ENCODE measurements around the gene HEG1.
A peak's percentile ranks its signal among the peaks of the same experiment; 100 is the strongest.

HEG1 gene

GRCh38 chr3:125059488-125060245 is 3.9 kb upstream of the HEG1 start:
- H3K4me1 Mint-ChIP-seq: peaks cover 12% of the 10 kb centered on the region
- no peaks in the 10 kb centered on the region for H3K9me3 Mint-ChIP-seq
- H3K27me3 Mint-ChIP-seq: peaks cover 73% of the 10 kb centered on the region
- H3K4me3 Mint-ChIP-seq: no peak overlapping the region
- no peak overlapping the region for H3K27ac Mint-ChIP-seq
- DNase-seq: no peak
- CTCF ChIA-PET: no interaction called here
- peaks cover 3% of the 10 kb centered on the region for H3K36me3 Mint-ChIP-seq

- Mint-ChIP-seq H3K4me1 (peaks cover 19% of the 10 kb centered on the region), H3K27ac (no peak overlapping the region), H3K36me3 (peaks cover 9% of the 10 kb centered on the region), H3K4me3 (no peak overlapping the region), H3K9me3 (no peaks in the 10 kb centered on the region), H3K27me3 (peaks cover 67% of the 10 kb centered on the region)
- DNase-seq: no peak
- CTCF ChIA-PET: no interaction called here
Observed at GRCh38 chr3:125058959-125059358, 3.2 kb upstream of the HEG1 start.

DNA sequence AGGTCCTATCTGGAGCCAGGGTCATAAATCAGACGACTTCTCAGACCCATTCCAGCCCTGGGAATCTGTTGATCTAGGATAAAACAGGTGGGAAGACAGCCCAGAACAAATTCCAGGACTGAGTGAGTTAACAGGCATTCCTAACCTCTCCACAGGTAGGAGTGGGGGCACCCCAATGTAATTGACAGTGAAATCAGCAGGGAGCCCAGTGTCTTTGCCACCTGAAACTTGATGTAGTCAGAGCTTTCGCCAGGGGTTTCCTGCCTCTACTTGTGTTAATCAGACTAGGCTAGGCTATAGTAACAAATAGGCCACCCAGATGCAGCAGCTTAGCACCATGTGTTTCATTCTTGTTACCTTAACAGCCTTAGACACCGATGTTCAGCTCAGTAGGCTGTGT is 2.7 kb upstream of the HEG1 start:
- H3K36me3 Mint-ChIP-seq: peaks cover 12% of the 10 kb centered on the region
- H3K27me3 Mint-ChIP-seq: peaks cover 63% of the 10 kb centered on the region
- H3K9me3 Mint-ChIP-seq: no peaks in the 10 kb centered on the region
- H3K4me3 Mint-ChIP-seq: no peak overlapping the region
- peaks cover 23% of the 10 kb centered on the region for H3K4me1 Mint-ChIP-seq
- DNase-seq: no peak
- CTCF ChIA-PET: no interaction called here
- no peak overlapping the region for H3K27ac Mint-ChIP-seq

- Mint-ChIP-seq H3K4me1 (peaks cover 35% of the 10 kb centered on the region), H3K9me3 (no peaks in the 10 kb centered on the region), H3K27ac (no peak overlapping the region), H3K4me3 (peak overlapping the region; percentile 6), H3K36me3 (peaks cover 14% of the 10 kb centered on the region), H3K27me3 (peaks cover 51% of the 10 kb centered on the region)
- no peak for DNase-seq
- CTCF ChIA-PET: no interaction called here
Observed at GRCh38 chr3:125057186-125057850, 1.5 kb upstream of the HEG1 start.

DNA sequence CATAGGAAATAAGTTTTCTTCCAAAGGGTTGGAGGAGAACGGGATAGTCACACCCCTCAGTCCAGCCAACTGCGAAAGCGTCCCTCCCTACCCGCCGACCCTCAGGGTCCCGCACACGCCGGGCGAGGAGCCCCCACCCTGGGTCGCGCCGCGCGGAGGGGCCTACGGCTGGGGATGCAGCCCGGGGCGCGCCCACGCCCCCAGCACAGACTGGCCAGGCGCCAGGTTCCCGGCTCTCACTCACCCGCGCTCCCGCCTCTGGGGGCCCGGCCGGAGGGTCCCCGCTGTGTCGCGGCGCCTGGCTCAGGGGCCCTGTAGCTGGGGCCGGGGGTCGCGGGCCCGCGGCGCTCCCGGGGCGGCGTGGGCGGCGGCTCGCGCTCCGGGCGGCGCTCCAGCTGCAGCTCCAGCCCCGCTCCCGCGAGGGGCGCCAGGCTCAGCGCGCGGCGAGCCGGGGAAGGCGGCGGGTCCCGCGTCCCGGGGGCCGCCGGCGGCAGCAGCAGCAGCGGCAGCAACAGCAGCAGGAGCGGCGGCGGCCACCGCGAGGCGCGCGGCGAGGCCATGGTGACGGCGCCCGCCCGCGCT is 375 bp downstream of the HEG1 start:
- Mint-ChIP-seq H3K4me1 (peaks cover 54% of the 10 kb centered on the region), H3K4me3 (peak overlapping the region; percentile 97), H3K27ac (peak overlapping the region; percentile 93), H3K36me3 (peaks cover 19% of the 10 kb centered on the region), H3K9me3 (no peaks in the 10 kb centered on the region), H3K27me3 (peaks cover 35% of the 10 kb centered on the region)
- DNase-seq: peak; percentile 35
- CTCF ChIA-PET: no interaction called here

DNA sequence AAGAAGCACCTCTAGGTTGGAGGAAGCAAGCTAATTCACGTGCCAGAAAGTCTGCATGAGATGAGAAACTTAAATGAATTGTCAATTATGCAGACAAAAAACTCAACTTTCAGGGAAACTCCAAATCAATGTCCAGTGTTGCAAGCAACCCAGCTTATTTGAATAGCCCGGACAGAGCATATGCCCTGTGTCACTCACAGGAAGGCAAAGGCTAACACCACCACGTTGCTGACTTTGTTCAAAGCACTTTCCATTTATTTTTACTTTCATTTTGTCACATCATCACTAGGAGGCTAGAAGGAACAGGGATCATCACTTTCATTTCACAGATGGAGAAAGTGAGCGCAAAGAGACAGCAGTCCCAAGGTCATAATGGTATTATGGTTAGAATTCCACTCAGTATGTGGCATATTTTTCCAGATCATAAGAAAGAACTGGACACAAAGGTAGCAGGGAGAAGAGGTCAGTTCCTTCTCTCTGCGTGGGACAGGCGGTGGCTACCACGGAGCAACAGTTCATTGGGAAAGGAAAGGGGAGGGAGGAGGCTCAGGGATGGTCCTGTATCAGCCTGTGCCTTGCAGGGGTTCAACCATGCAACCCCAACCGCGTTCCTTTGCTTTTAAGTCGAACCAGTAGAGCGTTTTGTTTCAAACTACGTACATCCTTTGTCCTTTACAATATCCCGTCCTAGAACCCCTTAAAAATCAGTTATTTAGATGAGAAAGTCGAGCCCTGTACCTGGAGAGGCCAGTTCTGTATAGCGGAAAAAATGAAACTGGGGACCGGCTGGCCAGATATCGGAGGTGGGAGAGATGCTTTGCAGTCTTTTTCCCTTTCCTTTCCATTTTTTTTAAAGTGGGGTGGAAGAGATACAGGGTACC is 1.1 kb downstream of the HEG1 start:
- CTCF ChIA-PET: interaction anchor here (1.1 kb wide), 1 partner anchor 87 kb away, joined by 3 read pairs; no protein-coding TSS in a partner anchor
- H3K36me3 Mint-ChIP-seq: peaks cover 22% of the 10 kb centered on the region
- H3K27ac Mint-ChIP-seq: peak overlapping the region; percentile 93
- peak overlapping the region; percentile 97 for H3K4me3 Mint-ChIP-seq
- no peaks in the 10 kb centered on the region for H3K9me3 Mint-ChIP-seq
- H3K4me1 Mint-ChIP-seq: peaks cover 57% of the 10 kb centered on the region
- DNase-seq: peak; percentile 43
- peaks cover 33% of the 10 kb centered on the region for H3K27me3 Mint-ChIP-seq

DNA sequence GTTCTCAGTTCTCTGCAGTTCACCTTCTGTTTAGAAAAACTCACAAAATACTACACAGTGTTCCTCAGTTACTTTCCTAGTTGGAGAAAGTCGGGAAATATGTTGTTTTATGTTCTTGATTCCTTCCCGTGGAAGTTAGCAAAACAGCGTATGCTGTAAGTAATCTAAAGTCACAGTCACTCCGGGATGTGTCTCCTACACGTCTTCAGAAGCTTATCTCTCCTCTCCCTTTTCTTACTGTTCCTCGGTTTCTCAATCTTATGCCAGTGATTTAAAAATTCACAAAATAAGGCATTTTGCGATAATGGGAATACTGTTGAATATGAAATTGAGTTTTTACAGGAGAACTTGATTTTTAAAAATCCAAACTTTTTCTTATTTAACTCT is 1.7 kb downstream of the HEG1 start:
- no peak for DNase-seq
- Mint-ChIP-seq H3K4me3 (peak overlapping the region; percentile 97), H3K27me3 (peaks cover 31% of the 10 kb centered on the region), H3K36me3 (peaks cover 28% of the 10 kb centered on the region), H3K27ac (peak overlapping the region; percentile 93), H3K9me3 (no peaks in the 10 kb centered on the region), H3K4me1 (peaks cover 62% of the 10 kb centered on the region)
- CTCF ChIA-PET: interaction anchor here (1.1 kb wide), 1 partner anchor 87 kb away, joined by 3 read pairs; no protein-coding TSS in a partner anchor

GRCh38 chr3:125053304-125053699 is 2.5 kb downstream of the HEG1 start:
- Mint-ChIP-seq H3K4me3 (peak overlapping the region; percentile 97), H3K9me3 (no peaks in the 10 kb centered on the region), H3K27me3 (peaks cover 27% of the 10 kb centered on the region), H3K36me3 (peaks cover 34% of the 10 kb centered on the region), H3K27ac (peak overlapping the region; percentile 85), H3K4me1 (peaks cover 67% of the 10 kb centered on the region)
- CTCF ChIA-PET: interaction anchor here (1.0 to 1.4 kb wide), 4 partner anchors 58 to 532 kb away, joined by 3 to 5 read pairs (median 3); no protein-coding TSS in a partner anchor
- no peak for DNase-seq

DNA sequence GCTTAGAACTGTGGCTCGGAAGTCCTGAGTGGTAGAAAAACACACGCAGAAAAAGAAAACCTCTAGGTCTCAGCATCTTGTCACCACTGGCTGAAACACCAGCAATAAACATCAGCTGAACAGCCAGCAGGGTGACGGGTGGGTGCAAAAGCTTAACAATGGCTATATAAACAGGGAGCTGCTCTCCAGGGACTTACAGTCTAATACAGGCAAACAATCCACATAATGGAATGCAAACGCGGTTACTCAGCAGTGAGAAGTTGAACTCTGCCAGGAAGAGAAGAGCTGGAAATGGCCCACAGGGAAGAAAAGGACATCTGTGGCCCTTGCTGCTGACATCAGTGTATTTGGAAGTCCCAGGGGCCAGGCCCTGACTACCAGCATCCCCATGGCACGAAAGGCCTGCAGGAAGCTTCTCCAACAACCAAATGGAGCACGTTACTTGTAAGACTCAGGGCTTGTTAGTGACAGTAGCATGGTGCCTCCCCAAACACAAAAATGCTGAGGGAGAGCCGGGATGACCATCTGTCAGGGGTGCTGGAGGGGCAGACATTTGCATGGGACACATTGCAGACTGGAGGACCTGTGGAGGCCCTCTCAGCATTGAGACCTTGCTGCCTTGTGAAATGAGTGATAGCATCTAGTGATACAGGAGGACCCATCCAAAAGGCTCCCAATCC is 3.0 kb downstream of the HEG1 start:
- Mint-ChIP-seq H3K4me3 (peak overlapping the region; percentile 97), H3K4me1 (peaks cover 68% of the 10 kb centered on the region), H3K36me3 (peaks cover 37% of the 10 kb centered on the region), H3K9me3 (no peaks in the 10 kb centered on the region), H3K27ac (peak overlapping the region; percentile 85), H3K27me3 (peaks cover 24% of the 10 kb centered on the region)
- no peak for DNase-seq
- CTCF ChIA-PET: interaction anchor here (1.0 to 1.4 kb wide), 3 partner anchors 58 to 533 kb away, joined by 3 to 5 read pairs (median 3); no protein-coding TSS in a partner anchor

DNA sequence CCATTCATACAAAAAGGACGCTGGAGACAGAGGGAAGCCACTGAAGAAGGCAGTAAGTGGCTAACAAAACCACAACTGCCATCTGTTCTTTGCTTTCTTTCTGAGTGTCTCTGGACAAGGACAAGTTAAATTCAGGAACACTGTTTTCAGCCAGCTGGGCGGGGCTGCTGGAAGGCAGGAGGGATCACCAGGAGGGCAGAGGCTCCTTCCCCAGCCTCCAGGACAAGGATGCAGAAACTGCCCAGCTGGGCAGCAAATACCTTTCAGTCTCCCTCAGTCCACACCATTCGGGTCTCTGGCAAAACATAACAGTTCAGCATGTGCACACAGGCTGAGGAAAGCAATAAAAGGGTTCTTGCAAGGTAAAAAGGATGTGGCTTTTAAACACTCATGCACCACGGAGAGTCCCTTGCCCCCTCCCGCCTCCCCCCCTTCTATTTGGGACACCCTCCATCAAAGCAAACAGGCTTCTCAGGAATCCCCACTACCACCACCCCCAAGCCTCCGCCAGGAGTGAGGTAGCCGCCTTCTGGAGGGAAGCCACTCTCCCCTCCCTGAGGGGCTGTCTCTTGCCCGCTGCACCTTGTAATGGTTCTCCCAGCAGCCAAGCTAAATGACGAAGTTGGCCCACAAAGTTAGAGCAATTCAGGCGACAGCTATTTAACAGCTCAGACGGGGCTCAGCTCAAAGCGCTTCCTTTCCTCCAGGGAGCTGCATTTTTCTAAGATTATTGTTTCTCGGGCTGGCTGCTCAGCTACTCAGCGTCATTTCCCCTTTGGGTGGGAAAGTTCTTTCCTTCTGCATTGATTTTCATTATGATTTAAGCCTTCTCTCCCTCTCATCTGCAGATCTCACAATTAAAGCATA is 3.8 kb downstream of the HEG1 start:
- peaks cover 16% of the 10 kb centered on the region for H3K27me3 Mint-ChIP-seq
- H3K9me3 Mint-ChIP-seq: no peaks in the 10 kb centered on the region
- CTCF ChIA-PET: interaction anchor here (1.0 to 1.4 kb wide), 3 partner anchors 57 to 534 kb away, joined by 3 to 5 read pairs (median 3); no protein-coding TSS in a partner anchor
- DNase-seq: peak; percentile 80
- H3K4me3 Mint-ChIP-seq: peak overlapping the region; percentile 97
- H3K4me1 Mint-ChIP-seq: peaks cover 65% of the 10 kb centered on the region
- peaks cover 39% of the 10 kb centered on the region for H3K36me3 Mint-ChIP-seq
- peak overlapping the region; percentile 85 for H3K27ac Mint-ChIP-seq

GRCh38 chr3:125051205-125051604 is 4.6 kb downstream of the HEG1 start:
- Mint-ChIP-seq H3K36me3 (peaks cover 39% of the 10 kb centered on the region), H3K4me1 (peaks cover 60% of the 10 kb centered on the region), H3K4me3 (peak overlapping the region; percentile 97), H3K27ac (peak overlapping the region; percentile 85), H3K9me3 (no peaks in the 10 kb centered on the region), H3K27me3 (peaks cover 12% of the 10 kb centered on the region)
- DNase-seq: no peak
- CTCF ChIA-PET: no interaction called here

DNA sequence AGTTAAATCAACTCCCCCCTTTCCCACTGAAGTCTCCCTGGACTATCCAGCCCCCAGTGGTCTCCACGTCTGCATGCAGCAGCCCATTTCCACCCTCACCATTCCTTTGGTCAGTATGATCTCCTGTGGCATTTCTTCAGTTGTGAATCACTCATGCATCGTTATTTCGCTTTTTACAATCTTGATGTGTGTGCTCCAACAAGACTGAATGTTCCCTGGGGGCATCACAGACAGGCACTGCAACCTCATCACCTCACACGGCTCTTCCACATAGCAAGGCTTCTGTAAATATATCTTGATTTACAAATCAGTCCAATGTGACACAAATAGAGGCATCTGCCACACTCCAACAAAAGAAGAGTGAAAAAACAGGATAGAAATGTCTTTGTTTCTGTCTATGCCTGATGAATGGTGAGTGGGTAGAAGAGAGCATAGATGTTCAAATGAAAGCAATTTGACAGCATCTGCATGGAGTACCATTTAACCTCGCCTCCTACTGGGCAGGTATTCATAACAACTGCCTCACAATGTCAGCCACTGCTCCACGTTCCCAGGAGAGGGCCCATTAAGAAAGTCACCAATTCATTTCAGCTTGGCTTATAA is 5.2 kb downstream of the HEG1 start:
- peaks cover 11% of the 10 kb centered on the region for H3K27me3 Mint-ChIP-seq
- DNase-seq: no peak
- peaks cover 39% of the 10 kb centered on the region for H3K36me3 Mint-ChIP-seq
- no peaks in the 10 kb centered on the region for H3K9me3 Mint-ChIP-seq
- peaks cover 59% of the 10 kb centered on the region for H3K4me1 Mint-ChIP-seq
- no peak overlapping the region for H3K4me3 Mint-ChIP-seq
- CTCF ChIA-PET: no interaction called here
- H3K27ac Mint-ChIP-seq: no peak overlapping the region
